Colonic mucosa (tissue), 4 donors: Measurements from ENCODE around the gene PSD. TPM values are rescaled to one million over a fixed set of nuclear protein-coding genes. Genes with fewer than 3 reads are reported as not detected.

Experiments
- DNase-seq: peaks from one replicate; pipeline ENCODE4 v3.0.0-alpha.2; 2020
- H3K27ac ChIP-seq: fragments of 200-600 bp; one replicate; pipeline ENCODE4 v1.8.0; 2021
- H3K27me3 ChIP-seq: fragments of 200-600 bp; one replicate; pipeline ENCODE4 v1.8.0; 2021
- H3K36me3 ChIP-seq: fragments of 200-600 bp; one replicate; pipeline ENCODE4 v1.8.0; 2021
- H3K4me1 ChIP-seq: fragments of 200-600 bp; one replicate; pipeline ENCODE4 v1.8.0; 2021; ENCODE audit warnings: mild to moderate bottlenecking
- H3K4me3 ChIP-seq: fragments of 200-600 bp; one replicate; pipeline ENCODE4 v1.8.0; 2021
- H3K9ac ChIP-seq, 2 donors: one replicate each; pipeline ENCODE4 v1.7.0; 2013; ENCODE audit warnings: control low read depth in 2 of 2, low read depth in 2 of 2, low read length in 2 of 2
- H3K9me3 ChIP-seq: fragments of 200-600 bp; one replicate; pipeline ENCODE4 v1.8.0; 2021
- CTCF ChIP-seq: fragments of 200-600 bp; IDR thresholded peaks from one replicate; pipeline ENCODE4 v1.8.0; 2022; ENCODE audit warnings: antibody characterized with exemption, mild to moderate bottlenecking
- intact Hi-C: fragments of 100-400 bp; cut with DNase I; formaldehyde crosslinking; loops from one replicate; pipeline ENCODE4 v1.14.1; 2022
- total RNA-seq, 2 donors: library from RNA; stranded (reverse); fragmentation: NEBNext Ultra II Directional in 1 of 2; extraction: Animal tissue kit (Norgen Biotek cat#: 25700) in 1 of 2; gene quantifications; one replicate each; pipeline ENCODE4 v1.2.1, GENCODE V29; 2021
- donor health status: healthy.
- donor health status: DM: no; HTN: no; CAD: no.
- donor health status: DM: no; HTN: no; CAD: no.

The PSD gene
- total RNA-seq, 2 donors from 2014 or later: 4.2 to 22.5 TPM

GRCh38 chr10:102421757-102422512, 3.4 kb upstream of the PSD start:
- intact Hi-C loops: loop anchor here (5.0 kb wide), 1 partner anchor 60 kb away; no protein-coding TSS in a partner anchor
- no peaks in the 10 kb centered on the region for H3K36me3 ChIP-seq
- H3K27me3 ChIP-seq: no peaks in the 10 kb centered on the region
- TF ChIP-seq CTCF: no peak
- peak; percentile 67 for DNase-seq
- peak overlapping the region; percentile 88 to 95 for H3K9ac ChIP-seq
- H3K27ac ChIP-seq: peak overlapping the region; percentile 88
- no peaks in the 10 kb centered on the region for H3K9me3 ChIP-seq
- peaks cover 15% of the 10 kb centered on the region for H3K4me1 ChIP-seq
- H3K4me3 ChIP-seq: peak overlapping the region; percentile 71

- Histone ChIP-seq H3K4me3 (peak overlapping the region; percentile 71), H3K27me3 (no peaks in the 10 kb centered on the region), H3K27ac (peak overlapping the region; percentile 88), H3K9me3 (no peaks in the 10 kb centered on the region), H3K36me3 (no peaks in the 10 kb centered on the region), H3K9ac (peak overlapping the region; percentile 88 to 95), H3K4me1 (peaks cover 15% of the 10 kb centered on the region)
- TF ChIP-seq CTCF: no peak
- no peak for DNase-seq
- intact Hi-C loops: loop anchor here (5.0 kb wide), 1 partner anchor 61 kb away; no protein-coding TSS in a partner anchor
Observed at GRCh38 chr10:102421507-102421756, 2.8 kb upstream of the PSD start.

- peak within 1 kb of the TSS; percentile 88 to 95 for H3K9ac ChIP-seq
Observed at GRCh38 chr10:102420714-102421506, 2.3 kb upstream of the PSD start, which contains the start of gene FBXL15. Gene FBXL15, plus strand, starts transcription at chr10:102420836. Its CDS starts 294 bp downstream, at chr10:102421130.

GRCh38 chr10:102420181-102420713, 1.7 kb upstream of the PSD start:
- no peaks in the 10 kb centered on the region for H3K9me3 ChIP-seq
- H3K9ac ChIP-seq: peak overlapping the region; percentile 60 to 95
- intact Hi-C loops: loop anchor here (5.0 kb wide), 1 partner anchor 62 kb away; no protein-coding TSS in a partner anchor
- no peak for DNase-seq
- peak overlapping the region; percentile 71 for H3K4me3 ChIP-seq
- H3K27ac ChIP-seq: peak overlapping the region; percentile 88
- peaks cover 15% of the 10 kb centered on the region for H3K4me1 ChIP-seq
- no peaks in the 10 kb centered on the region for H3K36me3 ChIP-seq
- TF ChIP-seq CTCF: no peak
- no peaks in the 10 kb centered on the region for H3K27me3 ChIP-seq

More at GRCh38 chr10:102420714-102421506, 2.3 kb upstream of the PSD start, which contains the start of gene FBXL15:
- peak within 1 kb of the TSS; percentile 88 for H3K27ac ChIP-seq
- no peaks in the 10 kb centered on the region for H3K27me3 ChIP-seq
- DNase-seq: peak; percentile 97
- intact Hi-C loops: loop anchor here (5.0 kb wide), 1 partner anchor 61 kb away; no protein-coding TSS in a partner anchor
- peak within 1 kb of the TSS; percentile 71 for H3K4me3 ChIP-seq
- no peaks in the 10 kb centered on the region for H3K9me3 ChIP-seq
- TF ChIP-seq CTCF: no peak
- no peaks in the 10 kb centered on the region for H3K36me3 ChIP-seq
- H3K4me1 ChIP-seq: peaks cover 15% of the 10 kb centered on the region
